ENCODE data around the gene RNF145. TPM values are rescaled to one million over a fixed set of nuclear protein-coding genes. Genes with fewer than 3 reads are reported as not detected.

The RNF145 gene
- total and polyA plus RNA-seq, 2 of the 13 experiments (the other 11 are each of a cell fraction or from before 2014, with no cell fraction given) = 24.6 TPM

DNA sequence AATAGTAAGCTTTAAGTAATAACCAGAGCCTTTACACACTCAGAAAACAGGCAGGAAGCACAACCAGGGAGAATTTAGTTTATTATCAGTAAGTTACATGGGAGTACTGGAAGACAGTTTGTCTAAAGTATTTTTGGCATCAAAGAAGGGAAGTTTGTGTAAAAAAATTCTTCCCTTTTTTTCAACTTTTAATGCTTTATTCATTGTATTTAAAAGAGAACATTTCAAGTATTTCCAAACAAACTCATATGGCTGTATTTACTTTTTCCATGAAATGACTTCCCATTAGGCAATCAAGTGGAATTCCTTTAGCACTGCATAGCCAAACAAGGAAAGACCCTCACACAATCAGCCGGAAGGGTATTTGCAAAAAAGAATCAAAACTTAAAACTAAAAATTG is 26.7 kb downstream of the RNF145 start (continued):
- peak; percentile 63 for TF ChIP-seq ZGPAT (CRISPR knock-in tag; IDR thresholded peaks at IDR 0.05)
- TF ChIP-seq, protein P1, sequence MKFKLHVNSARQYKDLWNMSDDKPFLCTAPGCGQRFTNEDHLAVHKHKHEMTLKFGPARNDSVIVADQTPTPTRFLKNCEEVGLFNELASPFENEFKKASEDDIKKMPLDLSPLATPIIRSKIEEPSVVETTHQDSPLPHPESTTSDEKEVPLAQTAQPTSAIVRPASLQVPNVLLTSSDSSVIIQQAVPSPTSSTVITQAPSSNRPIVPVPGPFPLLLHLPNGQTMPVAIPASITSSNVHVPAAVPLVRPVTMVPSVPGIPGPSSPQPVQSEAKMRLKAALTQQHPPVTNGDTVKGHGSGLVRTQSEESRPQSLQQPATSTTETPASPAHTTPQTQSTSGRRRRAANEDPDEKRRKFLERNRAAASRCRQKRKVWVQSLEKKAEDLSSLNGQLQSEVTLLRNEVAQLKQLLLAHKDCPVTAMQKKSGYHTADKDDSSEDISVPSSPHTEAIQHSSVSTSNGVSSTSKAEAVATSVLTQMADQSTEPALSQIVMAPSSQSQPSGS (CRISPR knock-in tag; IDR thresholded peaks at IDR 0.05) = no peak; the same call in 1 of the 2 replicates
- no peak for TF ChIP-seq ZNF557 (CRISPR knock-in tag; IDR thresholded peaks at IDR 0.05)
- TF ChIP-seq TFDP1 (CRISPR knock-in tag; IDR thresholded peaks at IDR 0.05; ENCODE audit: borderline replicate concordance) = no peak
- TF ChIP-seq ZSCAN9 (CRISPR knock-in tag; IDR thresholded peaks at IDR 0.05; ENCODE audit: borderline replicate concordance) = no peak; the same call in 1 of the 2 replicates
- no peak for TF ChIP-seq KLF13 (CRISPR knock-in tag; IDR thresholded peaks at IDR 0.05)
- no peak for TF ChIP-seq ZNF205 (CRISPR knock-in tag; IDR thresholded peaks at IDR 0.05)
- no peak for TF ChIP-seq PHF5A (CRISPR knock-in tag; IDR thresholded peaks at IDR 0.05; ENCODE audit: low read depth, unreplicated experiment)
- TF ChIP-seq PRDM4 (CRISPR knock-in tag; IDR thresholded peaks at IDR 0.05; ENCODE audit: borderline replicate concordance) = no peak
- no peak for TF ChIP-seq MEF2D (CRISPR knock-in tag; IDR thresholded peaks at IDR 0.05)
- no peak for TF ChIP-seq ELK4 (CRISPR knock-in tag; IDR thresholded peaks at IDR 0.05; ENCODE audit: borderline replicate concordance)
- TF ChIP-seq, protein P2, sequence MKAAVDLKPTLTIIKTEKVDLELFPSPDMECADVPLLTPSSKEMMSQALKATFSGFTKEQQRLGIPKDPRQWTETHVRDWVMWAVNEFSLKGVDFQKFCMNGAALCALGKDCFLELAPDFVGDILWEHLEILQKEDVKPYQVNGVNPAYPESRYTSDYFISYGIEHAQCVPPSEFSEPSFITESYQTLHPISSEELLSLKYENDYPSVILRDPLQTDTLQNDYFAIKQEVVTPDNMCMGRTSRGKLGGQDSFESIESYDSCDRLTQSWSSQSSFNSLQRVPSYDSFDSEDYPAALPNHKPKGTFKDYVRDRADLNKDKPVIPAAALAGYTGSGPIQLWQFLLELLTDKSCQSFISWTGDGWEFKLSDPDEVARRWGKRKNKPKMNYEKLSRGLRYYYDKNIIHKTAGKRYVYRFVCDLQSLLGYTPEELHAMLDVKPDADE (CRISPR knock-in tag; IDR thresholded peaks at IDR 0.05) = no peak
- TF ChIP-seq HHEX (CRISPR knock-in tag; IDR thresholded peaks at IDR 0.05) = 0 out of 2 replicates have a peak, but pooled peaks have one; percentile 34
- TF ChIP-seq MAZ (IDR thresholded peaks at IDR 0.05; ENCODE audit: borderline replicate concordance, low read depth, low read length) = no peak
- no peak for TF ChIP-seq MAZ (CRISPR knock-in tag; IDR thresholded peaks at IDR 0.05; ENCODE audit: low read depth)
- TF ChIP-seq KAT8 (CRISPR knock-in tag; IDR thresholded peaks at IDR 0.05) = peak; percentile 27; the same call in 1 of the 2 replicates
- peak; percentile 18; the same call in 1 of the 2 replicates for TF ChIP-seq GATAD1 (CRISPR knock-in tag; IDR thresholded peaks at IDR 0.05)
- TF ChIP-seq GATAD2A (CRISPR knock-in tag; IDR thresholded peaks at IDR 0.05) = peak; percentile 73; the same call in 1 of the 2 replicates
- no peak for TF ChIP-seq ZNF891 (CRISPR knock-in tag; IDR thresholded peaks at IDR 0.05)
- no peak for TF ChIP-seq ZNF552 (CRISPR knock-in tag; IDR thresholded peaks at IDR 0.05; ENCODE audit: borderline replicate concordance)
- no peak for TF ChIP-seq CAMTA2 (CRISPR knock-in tag; IDR thresholded peaks at IDR 0.05; ENCODE audit: borderline replicate concordance)
- no peak for TF ChIP-seq TGIF2 (CRISPR knock-in tag; IDR thresholded peaks at IDR 0.05)
- TF ChIP-seq ZNF496 (CRISPR knock-in tag; IDR thresholded peaks at IDR 0.05; ENCODE audit: insufficient replicate concordance) = no peak
- no peak for TF ChIP-seq ZNF761 (CRISPR knock-in tag; conservative IDR thresholded peaks at IDR 0.05)

Data from HepG2 (cell line).